HCT116 (cell line): Measurements from ENCODE around the gene OR51D1. TPM values are rescaled to one million over a fixed set of nuclear protein-coding genes. Genes with fewer than 3 reads are reported as not detected.

ENCODE experiments used
- ATAC-seq: fragments of 200-7000 bp; cut with Tn5 transposase; 2 replicates; pipeline ENCODE4 v1.9.1; 2020; ENCODE audit warnings: mild to moderate bottlenecking, moderate library complexity
- BruUV-seq: library from RNA; stranded (reverse); fragments of 400-500 nt; replicated peaks from 2 replicates; lab custom pipeline; 2021; lab: Mats Ljungman, UMichigan
- CTCF ChIA-PET: fragments of 300-600 bp; sonication (Branson Sonifier 250); formaldehyde crosslinking; loops from one replicate; lab custom pipeline; 2021; ENCODE audit warnings: antibody characterized with exemption; lab: Charles Lee
- POLR2A ChIA-PET: fragments of 300-600, 350-600 bp; sonication (Branson Sonifier 250); formaldehyde crosslinking; loops from one replicate; lab custom pipeline; 2021; ENCODE audit warnings: antibody characterized with exemption; lab: Charles Lee
- RAD21 ChIA-PET, 2 experiments: fragments of 300-600 bp; sonication (Branson Sonifier 250); formaldehyde crosslinking; loops; one replicate each; lab custom pipeline; 2023; ENCODE audit warnings: low total read pairs in 2 of 2; ENCODE audit not compliant: uncharacterized antibody in 2 of 2, unreplicated experiment in 2 of 2, low non-redundant PET in 1 of 2; lab: Charles Lee
- DNase-seq: peaks from one replicate; pipeline ENCODE4 v3.0.0-alpha.2; 2010; ENCODE audit warnings: low read depth, low spot score
- H2AFZ ChIP-seq: fragments of 200-600 bp; shearing (Covaris generic), sonication (generic); 2 replicates; pipeline ENCODE4 v1.6.1; 2017; ENCODE audit warnings: low read depth, mixed run types, mixed read lengths, antibody characterized with exemption, low read length; ENCODE audit not compliant: poor library complexity, severe bottlenecking
- H3K27ac ChIP-seq: 2 replicates; pipeline ENCODE4 v1.5.1; 2012; ENCODE audit warnings: low read depth, low read length
- H3K27me3 ChIP-seq: fragments of 200-600 bp; sonication (generic); 2 replicates; pipeline ENCODE4 v1.6.1; 2016; ENCODE audit warnings: mixed run types, low read length, mixed read lengths; ENCODE audit not compliant: insufficient read depth
- H3K36me3 ChIP-seq, 2 experiments: fragments of 200-500 bp in 1 of 2; fragments of 200-600 bp in 1 of 2; sonication (Bioruptor generic) in 1 of 2; sonication (generic) in 1 of 2; 2 replicates each; pipeline versions ENCODE4 v1.5.1 to v1.6.1; 2014 to 2016; ENCODE audit warnings: low read length in 2 of 2, inconsistent platforms in 1 of 2, mixed read lengths in 1 of 2, mixed run types in 1 of 2; ENCODE audit not compliant: insufficient read depth in 2 of 2, control insufficient read depth in 1 of 2
- H3K4me1 ChIP-seq, 2 experiments: fragments of 200-600 bp in 1 of 2; sonication (generic) in 1 of 2; 2 replicates each; pipeline versions ENCODE4 v1.5.1 to v1.6.1; 2012 to 2017; ENCODE audit warnings: low read length in 2 of 2, inconsistent platforms in 1 of 2, mild to moderate bottlenecking in 1 of 2, mixed read lengths in 1 of 2, mixed run types in 1 of 2, moderate library complexity in 1 of 2; ENCODE audit not compliant: insufficient read depth in 2 of 2, control insufficient read depth in 1 of 2
- H3K4me2 ChIP-seq: fragments of 200-600 bp; sonication (generic); 2 replicates; pipeline ENCODE4 v1.6.1; 2017; ENCODE audit warnings: mixed run types, low read length, mixed read lengths
- H3K4me3 ChIP-seq, 2 experiments: fragments of 200-600 bp in 1 of 2; sonication (generic) in 1 of 2; replicated peaks in 1 of 2; 2 replicates each; pipeline ENCODE4 v1.5.1; 2011 to 2016; ENCODE audit warnings: low read length in 2 of 2, control low read depth in 1 of 2, low read depth in 1 of 2, mild to moderate bottlenecking in 1 of 2, mixed read lengths in 1 of 2, mixed run types in 1 of 2
- H3K79me2 ChIP-seq: fragments of 200-600 bp; sonication (generic); 2 replicates; pipeline ENCODE4 v1.6.1; 2017; ENCODE audit warnings: mild to moderate bottlenecking, mixed run types, low read length, moderate library complexity, mixed read lengths; ENCODE audit not compliant: insufficient read depth
- H3K9ac ChIP-seq: fragments of 200-600 bp; sonication (generic); 2 replicates; pipeline ENCODE4 v1.6.1; 2016; ENCODE audit warnings: low read length, mixed read lengths
- H3K9me2 ChIP-seq: fragments of 200-600 bp; sonication (generic), shearing (Covaris generic); 2 replicates; pipeline ENCODE4 v1.6.1; 2017; ENCODE audit warnings: mixed run types, mild to moderate bottlenecking, moderate library complexity; ENCODE audit not compliant: insufficient read depth
- H3K9me3 ChIP-seq, 2 experiments: fragments of 200-500 bp in 1 of 2; fragments of 200-600 bp in 1 of 2; sonication (Bioruptor generic) in 1 of 2; sonication (generic) in 1 of 2; 2 replicates each; pipeline ENCODE4 v1.6.1; 2014 to 2017; ENCODE audit warnings: low read length in 2 of 2, mixed read lengths in 2 of 2, inconsistent platforms in 1 of 2, low read depth in 1 of 2, mild to moderate bottlenecking in 1 of 2, mixed run types in 1 of 2, moderate library complexity in 1 of 2; ENCODE audit not compliant: control insufficient read depth in 1 of 2, insufficient read depth in 1 of 2
- H4K20me1 ChIP-seq: fragments of 200-600 bp; sonication (generic), shearing (Covaris generic); 2 replicates; pipeline ENCODE4 v1.6.1; 2017; ENCODE audit warnings: mixed run types, mild to moderate bottlenecking, moderate library complexity; ENCODE audit not compliant: insufficient read depth
- ELF1 ChIP-seq: IDR thresholded peaks from 2 replicates; pipeline ENCODE4 v1.6.1; 2012; ENCODE audit warnings: low read depth, borderline replicate concordance
- POLR2A ChIP-seq: IDR thresholded peaks from 2 replicates; pipeline ENCODE4 v1.7.0; 2011; ENCODE audit warnings: borderline replicate concordance; ENCODE audit not compliant: insufficient read depth, insufficient read length; ENCODE audit errors: extremely low read depth
- POLR2AphosphoS5 ChIP-seq: IDR thresholded peaks from 2 replicates; pipeline ENCODE4 v1.6.1; 2011; ENCODE audit warnings: mild to moderate bottlenecking, low read depth, low read length, moderate library complexity
- RAD21 ChIP-seq: IDR thresholded peaks from 2 replicates; pipeline ENCODE4 v1.6.1; 2012; ENCODE audit warnings: low read depth, mild to moderate bottlenecking
- SP1 ChIP-seq: IDR thresholded peaks from 2 replicates; pipeline ENCODE4 v1.6.1; 2012; ENCODE audit warnings: low read depth
- TCF7L2 ChIP-seq: IDR thresholded peaks from 2 replicates; pipeline ENCODE4 v1.7.0; 2011; ENCODE audit warnings: borderline replicate concordance, inconsistent platforms; ENCODE audit not compliant: insufficient read depth, insufficient read length; ENCODE audit errors: extremely low read depth
- YY1 ChIP-seq: IDR thresholded peaks from 2 replicates; pipeline ENCODE4 v1.6.1; 2011; ENCODE audit warnings: low read length, low read depth, moderate library complexity, mild to moderate bottlenecking; ENCODE audit not compliant: insufficient replicate concordance; ENCODE audit errors: extremely low read depth
- ZBTB33 ChIP-seq: IDR thresholded peaks from 2 replicates; pipeline ENCODE4 v1.6.1; 2011; ENCODE audit warnings: mild to moderate bottlenecking, low read length, moderate library complexity; ENCODE audit not compliant: insufficient replicate concordance; ENCODE audit errors: extremely low read depth
- ZFX ChIP-seq: fragments of 450-650 bp; IDR thresholded peaks from 2 replicates; pipeline ENCODE4 v1.6.1; 2017
- intact Hi-C: fragments of 100-400 bp; cut with micrococcal nuclease; formaldehyde crosslinking; loops from 2 replicates; pipeline ENCODE4 v1.10.0; 2022
- total RNA-seq: library from RNA; stranded (reverse); gene quantifications from one replicate; pipeline ENCODE4 v1.2.1, GENCODE V29; 2021; ENCODE audit not compliant: unreplicated experiment

Gene OR51D1
- total RNA-seq, 1 experiment from 2014 or later, result not detected

GRCh38 chr11:4607781-4608666 lies 29.3 kb upstream of the OR51D1 start, which contains the start of gene TRIM68:
TSS of gene TRIM68 (minus strand) at chr11:4608231. CDS start at chr11:4605504, 2,727 bp downstream.
- POLR2A ChIA-PET, result interaction anchor here (0.9 to 1.1 kb wide), 2 partner anchors 10 to 398 kb away, joined by 3 to 5 read pairs; no protein-coding TSS in a partner anchor
- no TSS peak for BruUV-seq

More at GRCh38 chr11:4607781-4608666, 29.3 kb upstream of the OR51D1 start, which contains the start of gene TRIM68:
- intact Hi-C loops, result loop anchor here (1.0 kb wide), 1 partner anchor 421 kb away; no protein-coding TSS in a partner anchor
- Histone ChIP-seq H4K20me1 (no peaks in the 10 kb centered on the region), H3K9me2 (no peaks in the 10 kb centered on the region), H3K79me2 (peaks cover 4% of the 10 kb centered on the region; the same call in 1 of the 2 replicates), H3K4me2 (peak within 1 kb of the TSS; percentile 84), H3K4me1 (peaks cover 0 to 15% of the 10 kb centered on the region in 2 experiments; a peak in 2 of 4 replicates), H2AFZ (peak within 1 kb of the TSS; percentile 93), H3K27ac (peak within 1 kb of the TSS; percentile 56), H3K9me3 (no peaks in the 10 kb centered on the region), H3K9ac (peak within 1 kb of the TSS; percentile 68), H3K4me3 (peak within 1 kb of the TSS; percentile 67 to 80), H3K27me3 (no peaks in the 10 kb centered on the region), H3K36me3 (no peaks in the 10 kb centered on the region)
- ChIA-PET CTCF (interaction anchor here (0.9 to 2.9 kb wide), 4 partner anchors 28 to 426 kb away, joined by 3 to 13 read pairs (median 9); partner anchors contain the start of gene OR51D1), RAD21 (no interaction called here)
- TF ChIP-seq YY1, result peak; percentile 2
- TF ChIP-seq POLR2A, result peak; percentile 71
- peak; percentile 18 for TF ChIP-seq TCF7L2
- TF ChIP-seq ZFX, result peak; percentile 93
- no peak for TF ChIP-seq RAD21
- peak; percentile 62 for TF ChIP-seq ELF1
- TF ChIP-seq POLR2AphosphoS5, result peak; percentile 93
- TF ChIP-seq ZBTB33, result no peak
- peak; percentile 89 for TF ChIP-seq SP1
- peak; percentile 89 for DNase-seq
- peak; percentile 99 for ATAC-seq
